Femur (tissue), 1 donor: ENCODE results near the gene HS3ST5.
"Not testable (repeated sequence)": the region's sequence is repeated elsewhere in the genome, so short reads cannot be mapped to it uniquely, and the experiment has no call there.

ENCODE experiments used
- DNase-seq: peaks from one replicate; pipeline ENCODE4 v3.0.0-alpha.2; 2017

Gene HS3ST5

GRCh38 chr6:114327074-114327473 is 15.7 kb downstream of the HS3ST5 start:
- no peak for DNase-seq

- DNase-seq, result no peak
Measured at GRCh38 chr6:114323784-114324183, 19.0 kb downstream of the HS3ST5 start.

- DNase-seq, result no peak
Measured at GRCh38 chr6:114319749-114320148, 23.1 kb downstream of the HS3ST5 start.

GRCh38 chr6:114315831-114316595 is 26.8 kb downstream of the HS3ST5 start:
- DNase-seq, result no peak

GRCh38 chr6:114313816-114314215 is 29.0 kb downstream of the HS3ST5 start:
- not testable (repeated sequence) for DNase-seq

- DNase-seq, result no peak
Measured at GRCh38 chr6:114312931-114313330, 29.9 kb downstream of the HS3ST5 start.

- DNase-seq, result no peak
Measured at GRCh38 chr6:114310053-114310452, 32.8 kb downstream of the HS3ST5 start.

- DNase-seq, result no peak
Measured at GRCh38 chr6:114304304-114304887, 38.4 kb downstream of the HS3ST5 start.

- no peak for DNase-seq
Measured at GRCh38 chr6:114301596-114302219, 41.1 kb downstream of the HS3ST5 start.

GRCh38 chr6:114297135-114297534 is 45.7 kb downstream of the HS3ST5 start:
- DNase-seq, result no peak

- no peak for DNase-seq
Measured at GRCh38 chr6:114292431-114292830, 50.4 kb downstream of the HS3ST5 start.

- DNase-seq, result no peak
Measured at GRCh38 chr6:114291428-114291827, 51.4 kb downstream of the HS3ST5 start.

- no peak for DNase-seq
Measured at GRCh38 chr6:114290864-114291263, 52.0 kb downstream of the HS3ST5 start.

- no peak for DNase-seq
Measured at GRCh38 chr6:114288701-114289495, 53.9 kb downstream of the HS3ST5 start.

- DNase-seq, result no peak
Measured at GRCh38 chr6:114287461-114287860, 55.4 kb downstream of the HS3ST5 start.

GRCh38 chr6:114286211-114286610 is 56.6 kb downstream of the HS3ST5 start:
- DNase-seq, result no peak

GRCh38 chr6:114284281-114284680 is 58.5 kb downstream of the HS3ST5 start:
- no peak for DNase-seq

- DNase-seq, result no peak
Measured at GRCh38 chr6:114282292-114282691, 60.5 kb downstream of the HS3ST5 start.

GRCh38 chr6:114281496-114281895 is 61.3 kb downstream of the HS3ST5 start:
- DNase-seq, result no peak

GRCh38 chr6:114280239-114280982 is 62.4 kb downstream of the HS3ST5 start:
- no peak for DNase-seq

GRCh38 chr6:114277220-114277619 is 65.6 kb downstream of the HS3ST5 start:
- DNase-seq, result no peak

GRCh38 chr6:114276783-114277182 is 66.0 kb downstream of the HS3ST5 start:
- no peak for DNase-seq

GRCh38 chr6:114274836-114275235 is 68.0 kb downstream of the HS3ST5 start:
- DNase-seq, result no peak
